AG04450 (cell line): Measurements from ENCODE around the gene MATN3. TPM values are rescaled to one million over a fixed set of nuclear protein-coding genes. Genes with fewer than 3 reads are reported as not detected.

Experiments used
- CTCF ChIA-PET: fragments of 300-600, 350-600 bp; formaldehyde crosslinking; extraction: SDS; loops from one replicate; lab custom pipeline; 2022; ENCODE audit warnings: antibody characterized with exemption, inconsistent platforms; lab: Charles Lee
- POLR2A ChIA-PET: fragments of 350-600 bp; formaldehyde crosslinking; extraction: SDS; loops from one replicate; lab custom pipeline; 2021; ENCODE audit warnings: antibody characterized with exemption, inconsistent platforms; lab: Yijun Ruan, JAX
- DNase-seq: peaks from one replicate; pipeline ENCODE4 v3.0.0-alpha.2; 2011; ENCODE audit warnings: low read depth, low spot score
- H3K27ac ChIP-seq: one replicate; pipeline ENCODE4 v1.5.1; 2012; ENCODE audit warnings: low read depth, low read length, control low read depth
- H3K27me3 ChIP-seq: one replicate; pipeline ENCODE4 v1.6.0; 2012; ENCODE audit warnings: low read length; ENCODE audit not compliant: control insufficient read depth, insufficient read depth
- H3K4me3 ChIP-seq: 2 replicates; pipeline ENCODE4 v1.5.1; 2011; ENCODE audit warnings: mild to moderate bottlenecking, low read depth, low read length, control low read depth
- H3K9me3 ChIP-seq: 2 replicates; pipeline ENCODE4 v1.5.1; 2012; ENCODE audit warnings: low read length; ENCODE audit not compliant: control insufficient read depth, insufficient read depth
- polyA plus RNA-seq: library from polyadenylated mRNA; depleted of rRNA; stranded (reverse); fragments of >200 nt; gene quantifications from 2 replicates; pipeline ENCODE4 v1.2.3, GENCODE V29; 2011
- TF ChIP-seq, protein P1 (sequence below): IDR thresholded peaks from 2 replicates; pipeline ENCODE4 v1.5.1; 2011; ENCODE audit warnings: low read depth, low read length, control low read depth, inconsistent platforms

The MATN3 gene
- polyA plus RNA-seq, 1 experiment: 2.7 TPM

DNA sequence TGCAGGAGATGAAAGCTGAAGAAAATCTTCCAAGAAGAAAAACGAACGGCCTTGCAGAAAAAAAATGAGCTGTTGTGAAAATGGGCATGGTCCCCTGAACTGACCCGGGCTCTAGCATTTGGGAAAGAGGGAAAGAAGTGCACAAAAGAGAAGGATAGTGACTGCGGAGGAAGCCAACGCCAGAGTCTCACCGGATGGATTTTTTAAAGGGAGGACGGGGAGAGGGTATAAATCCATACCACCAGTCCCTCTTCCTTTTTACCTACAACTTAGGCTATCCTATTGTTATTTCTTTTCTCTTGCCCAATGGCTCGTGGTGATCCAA lies 23.2 kb downstream of the MATN3 start:
- TF ChIP-seq, protein P1, sequence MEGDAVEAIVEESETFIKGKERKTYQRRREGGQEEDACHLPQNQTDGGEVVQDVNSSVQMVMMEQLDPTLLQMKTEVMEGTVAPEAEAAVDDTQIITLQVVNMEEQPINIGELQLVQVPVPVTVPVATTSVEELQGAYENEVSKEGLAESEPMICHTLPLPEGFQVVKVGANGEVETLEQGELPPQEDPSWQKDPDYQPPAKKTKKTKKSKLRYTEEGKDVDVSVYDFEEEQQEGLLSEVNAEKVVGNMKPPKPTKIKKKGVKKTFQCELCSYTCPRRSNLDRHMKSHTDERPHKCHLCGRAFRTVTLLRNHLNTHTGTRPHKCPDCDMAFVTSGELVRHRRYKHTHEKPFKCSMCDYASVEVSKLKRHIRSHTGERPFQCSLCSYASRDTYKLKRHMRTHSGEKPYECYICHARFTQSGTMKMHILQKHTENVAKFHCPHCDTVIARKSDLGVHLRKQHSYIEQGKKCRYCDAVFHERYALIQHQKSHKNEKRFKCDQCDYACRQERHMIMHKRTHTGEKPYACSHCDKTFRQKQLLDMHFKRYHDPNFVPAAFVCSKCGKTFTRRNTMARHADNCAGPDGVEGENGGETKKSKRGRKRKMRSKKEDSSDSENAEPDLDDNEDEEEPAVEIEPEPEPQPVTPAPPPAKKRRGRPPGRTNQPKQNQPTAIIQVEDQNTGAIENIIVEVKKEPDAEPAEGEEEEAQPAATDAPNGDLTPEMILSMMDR: no peak
- Histone ChIP-seq H3K4me3 (peak overlapping the region; percentile 89), H3K27ac (peak overlapping the region; percentile 69), H3K27me3 (no peaks in the 10 kb centered on the region), H3K9me3 (no peaks in the 10 kb centered on the region)
- ChIA-PET CTCF (no interaction called here), POLR2A (interaction anchor here (1.2 kb wide), 1 partner anchor 236 kb away, joined by 3 read pairs; the partner anchor contains the start of gene SDC1)
- no peak for DNase-seq

DNA sequence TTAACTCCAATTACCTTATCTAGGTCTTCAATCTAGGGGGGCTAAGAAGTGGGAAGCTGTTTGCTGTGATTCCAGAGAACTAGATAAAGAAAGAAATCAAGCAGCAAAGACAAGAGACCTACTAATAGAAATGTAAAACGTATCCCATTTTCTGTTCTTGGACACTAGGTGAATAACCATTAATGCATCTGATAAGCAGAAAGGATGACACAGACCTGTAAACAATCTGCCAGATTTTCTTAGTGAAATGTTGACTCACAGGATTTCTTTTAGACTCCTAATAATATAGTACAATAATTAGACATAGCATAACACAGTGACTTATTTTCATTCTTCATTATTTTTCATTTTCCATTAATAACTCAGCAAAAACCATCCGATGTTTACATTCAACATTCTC lies 23.9 kb downstream of the MATN3 start:
- no peak for DNase-seq

DNA sequence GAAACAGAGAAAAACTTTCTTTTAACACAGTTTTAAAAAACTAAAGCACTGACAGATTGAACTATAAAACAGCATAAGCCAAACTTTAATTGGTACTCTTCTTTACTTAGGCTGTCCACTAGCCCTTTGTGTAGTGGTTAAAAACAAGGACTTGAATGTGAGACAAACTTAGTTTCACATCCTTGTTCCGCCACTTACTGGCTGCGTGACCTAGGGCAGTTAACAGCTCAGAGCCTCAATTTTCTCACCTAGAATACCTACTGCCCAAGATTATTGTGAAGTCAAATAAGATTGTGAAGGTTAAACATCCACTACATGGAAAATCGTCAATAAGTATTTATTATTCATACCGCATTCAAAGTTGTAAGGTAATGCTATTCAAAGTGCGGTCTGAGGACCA lies 24.5 kb downstream of the MATN3 start:
- no peak for DNase-seq
- Histone ChIP-seq H3K9me3 (no peaks in the 10 kb centered on the region), H3K4me3 (no peak overlapping the region), H3K27me3 (no peaks in the 10 kb centered on the region), H3K27ac (no peak overlapping the region)
- CTCF ChIA-PET: interaction anchor here (1.0 kb wide), 1 partner anchor 27 kb away, joined by 5 read pairs; no protein-coding TSS in a partner anchor
- TF ChIP-seq, protein P1: no peak
- POLR2A ChIA-PET: no interaction called here

More for the DNA sequence above, 23.9 kb downstream of the MATN3 start:
- POLR2A ChIA-PET: no interaction called here
- Histone ChIP-seq H3K27me3 (no peaks in the 10 kb centered on the region), H3K4me3 (peak overlapping the region; percentile 89), H3K9me3 (no peaks in the 10 kb centered on the region), H3K27ac (no peak overlapping the region)
- CTCF ChIA-PET: interaction anchor here (1.0 kb wide), 1 partner anchor 27 kb away, joined by 5 read pairs; no protein-coding TSS in a partner anchor
- TF ChIP-seq, protein P1: no peak

DNA sequence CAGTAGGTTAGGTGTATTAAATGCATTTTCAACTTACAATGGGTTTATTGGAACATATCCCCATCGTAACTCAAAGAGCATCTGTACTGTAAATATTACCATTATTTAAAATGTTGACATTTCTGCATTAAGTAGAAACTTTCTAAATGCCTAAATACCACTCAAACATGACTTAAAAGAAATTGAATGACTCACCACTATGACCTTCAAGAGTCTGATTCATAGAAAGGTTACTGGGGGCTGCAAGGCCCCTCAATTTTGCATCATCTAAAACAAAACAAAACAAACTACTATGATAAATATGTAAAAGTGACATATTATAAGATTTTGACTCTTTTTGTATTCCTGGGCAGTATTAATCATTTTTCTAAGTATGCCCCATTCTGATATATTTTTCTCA lies 30.2 kb downstream of the MATN3 start:
- H3K4me3 ChIP-seq: no peak overlapping the region
- ChIA-PET POLR2A (interaction anchor here (0.5 kb wide), 1 partner anchor 127 kb away, joined by 3 read pairs; no protein-coding TSS in a partner anchor), CTCF (interaction anchor here (1.8 to 2.1 kb wide), 2 partner anchors 26 to 33 kb away, joined by 5 to 8 read pairs; no protein-coding TSS in a partner anchor)
- H3K27ac ChIP-seq: no peak overlapping the region
- no peaks in the 10 kb centered on the region for H3K27me3 ChIP-seq
- H3K9me3 ChIP-seq: no peaks in the 10 kb centered on the region
- TF ChIP-seq, protein P1: no peak
- DNase-seq: no peak

DNA sequence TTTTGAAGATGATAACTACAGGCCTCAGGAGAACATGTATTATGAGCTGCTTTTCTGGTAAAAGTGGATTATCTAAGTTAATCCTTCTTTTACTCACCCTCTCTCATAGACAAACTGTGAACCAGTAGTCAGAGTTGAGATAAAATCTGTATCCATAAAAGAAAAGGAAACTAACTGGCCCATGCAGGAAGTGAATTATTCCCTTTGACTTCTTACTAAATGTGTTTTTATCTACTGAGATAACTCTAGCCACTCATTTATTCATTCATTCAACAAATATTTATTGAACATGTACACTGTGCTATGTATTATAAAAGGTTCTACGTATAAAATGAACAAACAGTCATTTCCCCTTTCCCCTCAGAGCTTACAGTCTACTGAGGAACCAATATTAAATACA lies 32.5 kb downstream of the MATN3 start:
- H3K9me3 ChIP-seq: no peaks in the 10 kb centered on the region
- TF ChIP-seq, protein P1: no peak
- ChIA-PET CTCF (interaction anchor here (0.6 to 1.5 kb wide), 2 partner anchors 35 to 301 kb away, joined by 3 to 8 read pairs; no protein-coding TSS in a partner anchor), POLR2A (no interaction called here)
- no peaks in the 10 kb centered on the region for H3K27me3 ChIP-seq
- DNase-seq: no peak
- H3K4me3 ChIP-seq: no peak overlapping the region
- H3K27ac ChIP-seq: no peak overlapping the region
